ENCODE results near the gene JHY.

JHY gene

DNA sequence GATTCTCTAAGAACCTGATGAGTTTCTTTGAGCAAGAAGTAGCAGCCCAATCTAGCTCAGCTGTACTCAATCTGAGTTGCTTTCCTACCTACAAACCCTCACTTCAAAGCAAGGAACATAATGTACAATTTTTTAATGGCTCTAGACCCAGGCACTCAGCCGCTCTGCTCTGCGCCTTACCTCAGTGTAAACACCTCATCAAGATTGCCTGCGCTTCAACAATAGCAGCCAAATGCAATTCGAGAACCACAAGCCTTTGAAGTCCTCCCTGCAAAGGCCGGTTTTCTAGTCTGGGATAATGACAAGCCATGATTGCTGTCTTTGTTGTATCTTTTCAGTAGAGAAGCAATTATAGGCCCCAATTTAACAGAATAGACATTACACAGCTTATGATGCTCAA is 38.0 kb downstream of the JHY start:
- no peak overlapping the region for H3K4me2 ChIP-seq (ENCODE audit: low read length)
- no peak overlapping the region for H2AFZ ChIP-seq (ENCODE audit: low read depth, low read length)
- no peaks in the 10 kb centered on the region for H3K79me2 ChIP-seq (ENCODE audit: low read length)
- no peaks in the 10 kb centered on the region for H3K36me3 ChIP-seq (replicated peaks; ENCODE audit: low read depth, low read length)
- no peak overlapping the region for H3K27ac ChIP-seq (ENCODE audit: low read length)
- TF ChIP-seq EZH2phosphoT487 (IDR thresholded peaks at IDR 0.05; ENCODE audit: low read depth), result no peak
- H3K9me3 ChIP-seq (ENCODE audit: insufficient read depth, low read length), result no peaks in the 10 kb centered on the region
- H3K27me3 ChIP-seq (ENCODE audit: low read depth, low read length), result peaks cover 24% of the 10 kb centered on the region; the same call in 1 of the 2 replicates
- no peaks in the 10 kb centered on the region for H4K20me1 ChIP-seq (ENCODE audit: insufficient read depth, low read length)
- no peak overlapping the region for H3K9ac ChIP-seq (ENCODE audit: low read length)
- H3K4me3 ChIP-seq (ENCODE audit: low read length), result no peak overlapping the region
- no peaks in the 10 kb centered on the region for H3K4me1 ChIP-seq (ENCODE audit: low read length)

DNA sequence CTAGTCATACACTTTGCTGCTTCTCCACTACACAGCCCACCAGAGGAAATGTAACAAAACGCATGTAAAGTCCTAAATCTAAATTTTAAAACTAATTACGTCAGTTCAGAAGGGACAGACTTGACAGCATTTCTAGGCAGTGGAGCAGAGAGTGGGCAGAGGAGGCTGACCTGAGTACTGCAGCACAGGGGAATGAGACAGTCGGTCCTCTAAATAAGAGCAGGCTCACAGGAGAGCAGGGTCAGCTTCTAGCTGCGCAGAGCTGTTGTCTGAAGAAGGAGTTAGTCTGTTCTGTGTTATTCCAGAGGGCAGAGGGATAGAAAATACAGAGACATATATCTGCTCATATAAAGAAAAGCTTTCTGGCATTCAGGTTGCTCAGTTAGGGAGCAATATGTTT is 40.3 kb downstream of the JHY start:
- Histone ChIP-seq H3K9me3 (ENCODE audit: insufficient read depth, low read length) (no peaks in the 10 kb centered on the region), H3K27ac (ENCODE audit: low read length) (no peak overlapping the region), H3K36me3 (replicated peaks; ENCODE audit: low read depth, low read length) (no peaks in the 10 kb centered on the region), H3K27me3 (ENCODE audit: low read depth, low read length) (peaks cover 24% of the 10 kb centered on the region; the same call in 1 of the 2 replicates), H3K4me3 (ENCODE audit: low read length) (no peak overlapping the region), H4K20me1 (ENCODE audit: insufficient read depth, low read length) (no peaks in the 10 kb centered on the region), H3K4me2 (ENCODE audit: low read length) (no peak overlapping the region), H3K79me2 (ENCODE audit: low read length) (no peaks in the 10 kb centered on the region), H3K4me1 (ENCODE audit: low read length) (no peaks in the 10 kb centered on the region), H3K9ac (ENCODE audit: low read length) (no peak overlapping the region), H2AFZ (ENCODE audit: low read depth, low read length) (no peak overlapping the region)
- TF ChIP-seq EZH2phosphoT487 (IDR thresholded peaks at IDR 0.05; ENCODE audit: low read depth), result no peak
- TF ChIP-seq, protein P1, sequence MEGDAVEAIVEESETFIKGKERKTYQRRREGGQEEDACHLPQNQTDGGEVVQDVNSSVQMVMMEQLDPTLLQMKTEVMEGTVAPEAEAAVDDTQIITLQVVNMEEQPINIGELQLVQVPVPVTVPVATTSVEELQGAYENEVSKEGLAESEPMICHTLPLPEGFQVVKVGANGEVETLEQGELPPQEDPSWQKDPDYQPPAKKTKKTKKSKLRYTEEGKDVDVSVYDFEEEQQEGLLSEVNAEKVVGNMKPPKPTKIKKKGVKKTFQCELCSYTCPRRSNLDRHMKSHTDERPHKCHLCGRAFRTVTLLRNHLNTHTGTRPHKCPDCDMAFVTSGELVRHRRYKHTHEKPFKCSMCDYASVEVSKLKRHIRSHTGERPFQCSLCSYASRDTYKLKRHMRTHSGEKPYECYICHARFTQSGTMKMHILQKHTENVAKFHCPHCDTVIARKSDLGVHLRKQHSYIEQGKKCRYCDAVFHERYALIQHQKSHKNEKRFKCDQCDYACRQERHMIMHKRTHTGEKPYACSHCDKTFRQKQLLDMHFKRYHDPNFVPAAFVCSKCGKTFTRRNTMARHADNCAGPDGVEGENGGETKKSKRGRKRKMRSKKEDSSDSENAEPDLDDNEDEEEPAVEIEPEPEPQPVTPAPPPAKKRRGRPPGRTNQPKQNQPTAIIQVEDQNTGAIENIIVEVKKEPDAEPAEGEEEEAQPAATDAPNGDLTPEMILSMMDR (IDR thresholded peaks at IDR 0.05; ENCODE audit: low read depth, low read length), result no peak

DNA sequence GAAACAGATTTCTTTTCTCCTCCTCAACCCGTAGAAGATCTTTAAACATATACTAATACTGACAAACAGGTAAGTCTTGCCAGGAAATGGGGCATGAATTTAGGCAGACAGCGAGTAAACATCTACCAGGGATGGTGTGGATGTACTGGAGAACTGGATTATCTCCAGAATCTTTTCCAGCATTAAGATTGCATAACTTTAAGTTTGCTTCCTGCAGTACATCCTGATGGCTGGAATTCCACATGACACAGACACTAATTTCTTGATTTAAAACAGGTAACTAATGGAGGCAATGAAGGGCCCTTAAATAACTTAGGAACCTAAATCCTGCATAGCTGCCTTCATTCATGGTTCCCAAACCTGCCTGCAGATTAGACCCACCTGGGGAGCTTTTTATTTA is 40.7 kb downstream of the JHY start:
- no peaks in the 10 kb centered on the region for H3K36me3 ChIP-seq (replicated peaks; ENCODE audit: low read depth, low read length)
- no peaks in the 10 kb centered on the region for H4K20me1 ChIP-seq (ENCODE audit: insufficient read depth, low read length)
- TF ChIP-seq, protein P1 (IDR thresholded peaks at IDR 0.05; ENCODE audit: low read depth, low read length), result no peak
- TF ChIP-seq EZH2phosphoT487 (IDR thresholded peaks at IDR 0.05; ENCODE audit: low read depth), result no peak
- H3K4me3 ChIP-seq (ENCODE audit: low read length), result no peak overlapping the region
- no peaks in the 10 kb centered on the region for H3K4me1 ChIP-seq (ENCODE audit: low read length)
- no peak overlapping the region for H3K9ac ChIP-seq (ENCODE audit: low read length)
- H3K9me3 ChIP-seq (ENCODE audit: insufficient read depth, low read length), result no peaks in the 10 kb centered on the region
- H3K4me2 ChIP-seq (ENCODE audit: low read length), result no peak overlapping the region
- H3K27ac ChIP-seq (ENCODE audit: low read length), result no peak overlapping the region
- no peak overlapping the region for H2AFZ ChIP-seq (ENCODE audit: low read depth, low read length)
- H3K79me2 ChIP-seq (ENCODE audit: low read length), result no peaks in the 10 kb centered on the region
- peaks cover 24% of the 10 kb centered on the region; the same call in 1 of the 2 replicates for H3K27me3 ChIP-seq (ENCODE audit: low read depth, low read length)

DNA sequence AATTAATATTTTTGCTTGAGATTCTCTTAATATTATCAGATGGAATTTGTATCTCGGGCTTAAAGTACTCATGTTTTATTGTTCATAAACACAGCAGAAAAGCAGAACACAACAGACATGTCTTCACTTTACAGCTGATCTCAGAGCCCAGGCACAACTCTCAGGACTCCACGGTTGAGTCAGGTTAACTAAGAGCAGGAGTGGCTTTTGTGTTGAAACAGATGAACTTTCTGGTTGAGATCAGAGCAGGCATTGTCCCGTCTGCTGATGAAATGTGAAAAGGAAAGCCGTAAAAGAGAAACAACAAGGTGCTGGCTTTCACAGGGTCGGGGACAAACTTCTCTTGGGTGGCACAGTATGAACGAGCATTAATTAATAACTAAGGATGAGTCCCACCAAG is 49.0 kb downstream of the JHY start:
- peaks cover 43% of the 10 kb centered on the region for H3K27me3 ChIP-seq (ENCODE audit: low read depth, low read length)
- H2AFZ ChIP-seq (ENCODE audit: low read depth, low read length), result no peak overlapping the region
- no peak overlapping the region for H3K27ac ChIP-seq (ENCODE audit: low read length)
- H3K36me3 ChIP-seq (replicated peaks; ENCODE audit: low read depth, low read length), result no peaks in the 10 kb centered on the region
- H3K9me3 ChIP-seq (ENCODE audit: insufficient read depth, low read length), result no peaks in the 10 kb centered on the region
- no peaks in the 10 kb centered on the region for H3K4me1 ChIP-seq (ENCODE audit: low read length)
- no peak overlapping the region for H3K4me2 ChIP-seq (ENCODE audit: low read length)
- TF ChIP-seq, protein P1 (IDR thresholded peaks at IDR 0.05; ENCODE audit: low read depth, low read length), result no peak
- TF ChIP-seq EZH2phosphoT487 (IDR thresholded peaks at IDR 0.05; ENCODE audit: low read depth), result no peak
- no peak overlapping the region for H3K4me3 ChIP-seq (ENCODE audit: low read length)
- no peaks in the 10 kb centered on the region for H3K79me2 ChIP-seq (ENCODE audit: low read length)
- H4K20me1 ChIP-seq (ENCODE audit: insufficient read depth, low read length), result no peaks in the 10 kb centered on the region
- H3K9ac ChIP-seq (ENCODE audit: low read length), result no peak overlapping the region

DNA sequence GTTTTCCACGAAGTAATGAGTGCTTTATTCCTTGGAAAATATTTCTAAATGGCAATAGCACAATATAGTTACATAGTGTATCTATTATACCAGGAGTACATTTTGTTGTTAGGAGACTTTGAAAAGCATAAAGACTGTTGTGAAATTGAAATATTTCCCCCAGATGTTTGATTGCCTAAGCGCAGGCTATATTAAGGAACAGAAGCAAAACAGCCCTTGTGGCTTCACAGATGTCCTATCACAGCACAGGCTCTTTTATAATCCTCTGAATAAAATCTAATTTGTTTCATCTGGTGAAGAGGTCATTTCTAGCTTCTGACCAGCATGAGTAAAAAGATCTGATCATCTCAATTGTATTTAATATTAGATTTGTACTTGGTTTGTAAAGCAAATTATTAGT is 50.9 kb downstream of the JHY start:
- Histone ChIP-seq H3K27me3 (ENCODE audit: low read depth, low read length) (peaks cover 53% of the 10 kb centered on the region), H3K9ac (ENCODE audit: low read length) (no peak overlapping the region), H3K27ac (ENCODE audit: low read length) (no peak overlapping the region), H3K79me2 (ENCODE audit: low read length) (no peaks in the 10 kb centered on the region), H3K9me3 (ENCODE audit: insufficient read depth, low read length) (no peaks in the 10 kb centered on the region), H4K20me1 (ENCODE audit: insufficient read depth, low read length) (no peaks in the 10 kb centered on the region), H3K4me3 (ENCODE audit: low read length) (no peak overlapping the region), H3K4me1 (ENCODE audit: low read length) (no peaks in the 10 kb centered on the region), H2AFZ (ENCODE audit: low read depth, low read length) (no peak overlapping the region), H3K36me3 (replicated peaks; ENCODE audit: low read depth, low read length) (no peaks in the 10 kb centered on the region), H3K4me2 (ENCODE audit: low read length) (no peak overlapping the region)
- no peak for TF ChIP-seq EZH2phosphoT487 (IDR thresholded peaks at IDR 0.05; ENCODE audit: low read depth)
- TF ChIP-seq, protein P1 (IDR thresholded peaks at IDR 0.05; ENCODE audit: low read depth, low read length), result no peak
